B cell (primary cell): ENCODE results near the gene IQGAP1. TPM values are rescaled to one million over a fixed set of nuclear protein-coding genes. Genes with fewer than 3 reads are reported as not detected.
"Not testable (repeated sequence)": the region's sequence is repeated elsewhere in the genome, so short reads cannot be mapped to it uniquely, and the experiment has no call there.

Experiments used
- ATAC-seq: fragments of 200-7000 bp; cut with Tn5 transposase; one replicate; pipeline ENCODE4 v1.10.0; 2021; ENCODE audit warnings: low read depth, mild to moderate bottlenecking, moderate number of reproducible peaks, moderate library complexity
- CTCF ChIA-PET: fragments of 350-600 bp; sonication (Branson Sonifier 250); formaldehyde crosslinking; loops from one replicate; lab custom pipeline; 2021; ENCODE audit warnings: antibody characterized with exemption, inconsistent platforms; lab: Charles Lee
- POLR2A ChIA-PET: fragments of 350-600 bp; sonication (Branson Sonifier 250); formaldehyde crosslinking; loops from one replicate; lab custom pipeline; 2021; ENCODE audit warnings: antibody characterized with exemption; lab: Charles Lee
- DNase-seq: peaks from one replicate; pipeline ENCODE4 v3.0.0; 2013
- H2AFZ ChIP-seq: 2 replicates; pipeline ENCODE4 v1.6.1; 2012; ENCODE audit warnings: mild to moderate bottlenecking, low read depth, low read length; ENCODE audit not compliant: insufficient read depth, poor library complexity, severe bottlenecking
- H3K27ac ChIP-seq, 2 donors: 1 replicate in 1 of 2; 2 replicates in 1 of 2; pipeline ENCODE4 v1.5.1; 2012 to 2013; ENCODE audit warnings: low read length in 2 of 2, mild to moderate bottlenecking in 2 of 2, moderate library complexity in 1 of 2
- H3K27me3 ChIP-seq, 4 experiments: fragments of 200-600 bp in 1 of 4; sonication (generic) in 1 of 4; replicated peaks in 1 of 4; 1 replicate in 2 of 4; 2 replicates in 2 of 4; pipeline versions ENCODE4 v1.6.1 to v1.7.0; 2013 to 2016; ENCODE audit warnings: low read length in 3 of 4, mild to moderate bottlenecking in 2 of 4, mixed read lengths in 1 of 4, moderate library complexity in 1 of 4; ENCODE audit not compliant: insufficient read depth in 4 of 4, control insufficient read depth in 3 of 4; ENCODE audit errors: control extremely low read depth in 1 of 4
- H3K36me3 ChIP-seq, 2 experiments: replicated peaks in 1 of 2; 1 replicate in 1 of 2; 2 replicates in 1 of 2; pipeline versions ENCODE4 v1.6.1 to v1.7.1; 2013; ENCODE audit warnings: low read length in 1 of 2; ENCODE audit not compliant: insufficient read depth in 2 of 2, control insufficient read depth in 1 of 2; ENCODE audit errors: control extremely low read depth in 1 of 2, extremely low read depth in 1 of 2
- H3K4me1 ChIP-seq, 2 donors: fragments of 200-600 bp in 1 of 2; sonication (generic) in 1 of 2; 1 replicate in 1 of 2; 2 replicates in 1 of 2; pipeline versions ENCODE4 v1.5.1 to v1.6.1; 2013 to 2017; ENCODE audit warnings: low read length in 2 of 2; ENCODE audit not compliant: control insufficient read depth in 2 of 2, insufficient read depth in 2 of 2
- H3K4me2 ChIP-seq: replicated peaks from 2 replicates; pipeline ENCODE3; 2012; ENCODE audit warnings: mild to moderate bottlenecking, low read depth, low read length; ENCODE audit not compliant: poor library complexity, severe bottlenecking
- H3K4me3 ChIP-seq, 5 experiments: fragments of 200-600 bp in 1 of 5; sonication (generic) in 1 of 5; 1 replicate in 3 of 5; 2 replicates in 2 of 5; pipeline versions ENCODE4 v1.5.1 to v1.7.0; 2011 to 2016; ENCODE audit warnings: low read length in 4 of 5, mild to moderate bottlenecking in 4 of 5, low read depth in 2 of 5, control low read depth in 1 of 5, moderate library complexity in 1 of 5; ENCODE audit not compliant: insufficient read depth in 1 of 5; ENCODE audit errors: control extremely low read depth in 1 of 5, extremely low read depth in 1 of 5
- H3K79me2 ChIP-seq: fragments of 200-600 bp; sonication (generic); one replicate; pipeline ENCODE4 v1.6.0; 2016; ENCODE audit warnings: low read length; ENCODE audit not compliant: control insufficient read depth, insufficient read depth
- H3K9ac ChIP-seq: fragments of 200-600 bp; sonication (generic); 2 replicates; pipeline ENCODE4 v1.6.1; 2017; ENCODE audit warnings: mild to moderate bottlenecking, low read length, moderate library complexity
- H3K9me3 ChIP-seq, 3 donors: one replicate each; pipeline versions ENCODE4 v1.6.1 to v1.7.1; 2013; ENCODE audit warnings: low read length in 2 of 3; ENCODE audit not compliant: control insufficient read depth in 2 of 3, insufficient read depth in 1 of 3; ENCODE audit errors: control extremely low read depth in 1 of 3
- H4K20me1 ChIP-seq: 2 replicates; pipeline ENCODE4 v1.6.0; 2012; ENCODE audit warnings: mild to moderate bottlenecking, low read length; ENCODE audit not compliant: insufficient read depth, control insufficient read depth, poor library complexity, severe bottlenecking
- H3K27ac Mint-ChIP-seq: one replicate; pipeline ENCODE4 v1.8.0; 2021; ENCODE audit warnings: mixed read lengths
- H3K27me3 Mint-ChIP-seq: one replicate; pipeline ENCODE4 v1.8.0; 2021; ENCODE audit warnings: mixed read lengths
- H3K4me1 Mint-ChIP-seq: one replicate; pipeline ENCODE4 v1.8.0; 2021; ENCODE audit warnings: mixed read lengths
- H3K4me3 Mint-ChIP-seq: one replicate; pipeline ENCODE4 v1.8.0; 2021; ENCODE audit warnings: mixed read lengths
- H3K9me3 Mint-ChIP-seq: one replicate; pipeline ENCODE4 v1.8.0; 2022; ENCODE audit warnings: mixed read lengths; ENCODE audit not compliant: insufficient read depth
- EZH2 ChIP-seq: IDR thresholded peaks from 2 replicates; pipeline ENCODE4 v1.6.1; 2012; ENCODE audit warnings: borderline replicate concordance, low read depth, mild to moderate bottlenecking, moderate library complexity, low read length; ENCODE audit not compliant: insufficient read depth, poor library complexity, severe bottlenecking
- WGBS: methylation state at CpG from one replicate; pipeline ENCODE4 v1.1.5; 2013; ENCODE audit warnings: missing lambda C conversion rate; ENCODE audit not compliant: insufficient coverage; 5-methylcytosine and 5-hydroxymethylcytosine counted together
- intact Hi-C: fragments of 100-400 bp; cut with micrococcal nuclease; formaldehyde crosslinking; loops from one replicate; pipeline ENCODE4 v1.10.0; 2022
- polyA plus RNA-seq: library from polyadenylated mRNA; depleted of rRNA; stranded (reverse); fragments of >200 nt; gene quantifications from 2 replicates; pipeline ENCODE4 v1.2.3, GENCODE V29; 2012
- total RNA-seq, 2 donors: library from RNA; stranded (reverse); fragments of 120-200 nt in 1 of 2; gene quantifications; 1 replicate in 1 of 2; 2 replicates in 1 of 2; pipeline versions ENCODE4 v1.2.3 to v1.2.4, GENCODE V29; 2013 to 2022
- TF ChIP-seq, protein P1 (sequence below): fragments of 200-600 bp; IDR thresholded peaks from one replicate; pipeline ENCODE4 v1.8.0; 2022; ENCODE audit warnings: antibody characterized with exemption, mild to moderate bottlenecking

The IQGAP1 gene
- total and polyA plus RNA-seq, 2 donors (not counting 1 experiment from before 2014, with no cell fraction given) = 49.7 to 216 TPM

DNA sequence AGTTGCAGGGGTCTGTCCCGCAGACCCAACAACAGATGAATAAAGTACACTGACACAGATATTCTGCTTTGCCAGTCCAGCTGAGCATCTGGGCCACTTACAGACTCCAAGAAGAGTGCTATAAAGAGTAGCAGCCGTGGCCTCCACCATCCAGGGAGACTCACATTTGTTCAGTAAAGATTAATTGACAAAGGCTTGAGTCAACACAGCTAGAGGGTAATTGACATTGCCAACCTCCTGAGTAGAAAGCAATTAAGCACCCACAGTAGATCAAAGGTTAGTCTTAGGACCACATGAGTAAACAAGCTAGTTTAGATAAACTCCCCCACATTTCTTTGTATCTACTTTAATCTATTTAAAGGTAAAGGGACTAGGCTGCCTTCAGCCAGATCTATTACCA is 125.4 kb downstream of the IQGAP1 start:
- Histone ChIP-seq H3K27me3 (no peaks in the 10 kb centered on the region), H3K9ac (no peak overlapping the region), H3K4me3 (no peak overlapping the region), H3K36me3 (peaks cover 0 to 2% of the 10 kb centered on the region in 2 experiments), H3K4me2 (no peak overlapping the region), H3K4me1 (peaks cover 7 to 11% of the 10 kb centered on the region in 2 donors), H3K79me2 (no peaks in the 10 kb centered on the region), H4K20me1 (no peaks in the 10 kb centered on the region), H3K9me3 (no peaks in the 10 kb centered on the region), H2AFZ (no peak overlapping the region), H3K27ac (no peak overlapping the region)
- POLR2A ChIA-PET = no interaction called here
- no peak for ATAC-seq
- Mint-ChIP-seq H3K9me3 (no peaks in the 10 kb centered on the region), H3K27ac (no peak overlapping the region), H3K4me1 (peaks cover 9% of the 10 kb centered on the region), H3K4me3 (no peak overlapping the region), H3K27me3 (no peaks in the 10 kb centered on the region)
- CTCF ChIA-PET = interaction anchor here (1.3 kb wide), 1 partner anchor 91 kb away, joined by 3 read pairs; no protein-coding TSS in a partner anchor
- intact Hi-C loops = no loop called here
- no CpG with 5 or more reads among the region's 2 CpGs for WGBS
- no peak for TF ChIP-seq EZH2
- TF ChIP-seq, protein P1, sequence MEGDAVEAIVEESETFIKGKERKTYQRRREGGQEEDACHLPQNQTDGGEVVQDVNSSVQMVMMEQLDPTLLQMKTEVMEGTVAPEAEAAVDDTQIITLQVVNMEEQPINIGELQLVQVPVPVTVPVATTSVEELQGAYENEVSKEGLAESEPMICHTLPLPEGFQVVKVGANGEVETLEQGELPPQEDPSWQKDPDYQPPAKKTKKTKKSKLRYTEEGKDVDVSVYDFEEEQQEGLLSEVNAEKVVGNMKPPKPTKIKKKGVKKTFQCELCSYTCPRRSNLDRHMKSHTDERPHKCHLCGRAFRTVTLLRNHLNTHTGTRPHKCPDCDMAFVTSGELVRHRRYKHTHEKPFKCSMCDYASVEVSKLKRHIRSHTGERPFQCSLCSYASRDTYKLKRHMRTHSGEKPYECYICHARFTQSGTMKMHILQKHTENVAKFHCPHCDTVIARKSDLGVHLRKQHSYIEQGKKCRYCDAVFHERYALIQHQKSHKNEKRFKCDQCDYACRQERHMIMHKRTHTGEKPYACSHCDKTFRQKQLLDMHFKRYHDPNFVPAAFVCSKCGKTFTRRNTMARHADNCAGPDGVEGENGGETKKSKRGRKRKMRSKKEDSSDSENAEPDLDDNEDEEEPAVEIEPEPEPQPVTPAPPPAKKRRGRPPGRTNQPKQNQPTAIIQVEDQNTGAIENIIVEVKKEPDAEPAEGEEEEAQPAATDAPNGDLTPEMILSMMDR = no peak
- DNase-seq = no peak

DNA sequence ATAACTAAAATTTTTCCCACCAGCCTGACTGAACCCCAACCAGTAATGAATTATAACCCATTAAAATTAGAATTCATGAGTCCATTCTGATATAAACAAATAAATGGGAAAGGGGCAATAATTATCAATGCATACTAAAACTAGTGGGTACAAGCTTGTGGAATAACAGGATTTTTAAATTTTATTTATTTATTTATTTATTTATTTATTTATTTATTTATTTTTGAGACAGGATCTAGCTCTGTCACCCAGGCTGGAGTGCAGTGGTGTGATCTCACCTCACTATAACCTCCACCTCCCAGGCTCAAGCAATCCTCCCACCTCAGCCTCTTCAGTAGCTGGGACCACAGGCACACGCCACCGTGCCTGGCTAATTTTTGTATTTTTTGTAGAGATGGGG is 125.9 kb downstream of the IQGAP1 start:
- CTCF ChIA-PET = interaction anchor here (1.3 kb wide), 1 partner anchor 90 kb away, joined by 3 read pairs; no protein-coding TSS in a partner anchor

More for the DNA sequence above, 125.9 kb downstream of the IQGAP1 start:
- H3K27ac Mint-ChIP-seq, H3K4me3 ChIP-seq, H3K4me1 Mint-ChIP-seq, DNase-seq, H3K36me3 ChIP-seq, H3K9me3 ChIP-seq, H3K9ac ChIP-seq, H3K79me2 ChIP-seq, H3K9me3 Mint-ChIP-seq, H3K4me2 ChIP-seq, H3K27me3 Mint-ChIP-seq, H2AFZ ChIP-seq, H3K27ac ChIP-seq, H3K4me3 Mint-ChIP-seq, H4K20me1 ChIP-seq, POLR2A ChIA-PET, H3K27me3 ChIP-seq, ATAC-seq, intact Hi-C loops: not testable (repeated sequence)
- peaks cover 7 to 11% of the 10 kb centered on the region in 2 donors for H3K4me1 ChIP-seq
- WGBS = no CpG with 5 or more reads among the region's 2 CpGs
